ENCODE data around the gene ANAPC15.

DNA sequence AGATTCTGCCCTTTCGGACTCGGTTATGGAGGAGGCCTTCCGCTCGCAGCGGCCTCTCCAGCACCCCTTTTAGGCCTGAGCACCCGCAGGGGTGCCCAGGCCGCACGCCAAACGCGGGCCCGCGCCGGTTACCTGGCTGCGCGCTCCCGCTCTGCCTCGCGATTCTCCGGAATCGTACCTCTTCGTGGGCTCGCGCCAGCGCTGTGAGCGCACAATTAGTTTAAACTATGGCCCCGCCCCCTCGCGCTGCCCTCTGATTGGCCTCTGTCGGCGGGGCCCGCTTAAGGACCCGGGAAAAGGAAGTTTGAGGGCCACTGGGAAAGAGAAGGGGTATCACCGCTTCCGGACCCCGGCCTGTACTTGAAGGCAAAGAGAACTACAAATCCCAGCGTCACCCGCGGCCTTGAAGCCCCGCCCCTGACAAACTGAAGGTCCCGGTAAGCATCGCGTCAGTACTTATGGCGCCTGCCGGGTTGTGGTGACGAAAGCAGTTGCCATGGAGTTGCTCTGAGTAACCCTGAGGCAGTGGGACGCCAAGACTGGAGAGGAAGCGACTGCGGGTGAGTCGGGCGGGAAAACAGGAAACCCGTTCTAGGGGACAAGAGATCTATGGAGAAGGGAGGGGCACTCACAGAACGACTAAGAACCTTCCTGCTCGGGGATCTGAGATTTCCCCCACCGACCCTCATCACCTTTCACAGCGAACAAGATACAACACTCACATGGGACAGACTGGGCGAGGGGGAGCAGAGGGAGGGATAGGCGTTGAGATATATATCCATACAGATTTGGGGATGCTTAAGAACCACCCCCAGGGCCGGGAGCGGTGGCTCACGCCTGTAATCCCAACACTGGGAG is 31.9 kb downstream of the ANAPC15 start, which contains the start of the genes LRRC51 and NUMA1:
- TF ChIP-seq CTCF (conservative IDR thresholded peaks at IDR 0.05; ENCODE audit: low read depth in 2 of 2): no peak
- peak; percentile 86 for TF ChIP-seq POLR2AphosphoS5 (IDR thresholded peaks at IDR 0.05; ENCODE audit: low read depth)
- TF ChIP-seq EZH2 (IDR thresholded peaks at IDR 0.05; ENCODE audit: low read depth, unreplicated experiment): no peak
- TF ChIP-seq EZH2phosphoT487 (IDR thresholded peaks at IDR 0.05; ENCODE audit: unreplicated experiment): no peak
- peak; percentile 94 for TF ChIP-seq CREB1 (CRISPR knock-in tag; IDR thresholded peaks at IDR 0.05; ENCODE audit: low read depth)
- no peak for TF ChIP-seq STAT1 (IDR thresholded peaks at IDR 0.05; ENCODE audit: unreplicated experiment)
- no peak for TF ChIP-seq NANOG (IDR thresholded peaks at IDR 0.05; ENCODE audit: borderline replicate concordance)
- no peak for TF ChIP-seq ZNF114 (CRISPR knock-in tag; IDR thresholded peaks at IDR 0.05)
- no peak for TF ChIP-seq JUNB (IDR thresholded peaks at IDR 0.05; ENCODE audit: unreplicated experiment)
- TF ChIP-seq REST (IDR thresholded peaks at IDR 0.05; ENCODE audit: unreplicated experiment): peak; percentile 21
- TF ChIP-seq, protein P1, sequence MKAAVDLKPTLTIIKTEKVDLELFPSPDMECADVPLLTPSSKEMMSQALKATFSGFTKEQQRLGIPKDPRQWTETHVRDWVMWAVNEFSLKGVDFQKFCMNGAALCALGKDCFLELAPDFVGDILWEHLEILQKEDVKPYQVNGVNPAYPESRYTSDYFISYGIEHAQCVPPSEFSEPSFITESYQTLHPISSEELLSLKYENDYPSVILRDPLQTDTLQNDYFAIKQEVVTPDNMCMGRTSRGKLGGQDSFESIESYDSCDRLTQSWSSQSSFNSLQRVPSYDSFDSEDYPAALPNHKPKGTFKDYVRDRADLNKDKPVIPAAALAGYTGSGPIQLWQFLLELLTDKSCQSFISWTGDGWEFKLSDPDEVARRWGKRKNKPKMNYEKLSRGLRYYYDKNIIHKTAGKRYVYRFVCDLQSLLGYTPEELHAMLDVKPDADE (IDR thresholded peaks at IDR 0.05): peak; percentile 77
- no peak for TF ChIP-seq ZNF331 (CRISPR knock-in tag; IDR thresholded peaks at IDR 0.05; ENCODE audit: low read depth)
- no peak for TF ChIP-seq ZNF462 (CRISPR knock-in tag; IDR thresholded peaks at IDR 0.05)

Data from GM23338 (cell line).